ENCODE data around the gene MDFIC. TPM values are rescaled to one million over a fixed set of nuclear protein-coding genes. Genes with fewer than 3 reads are reported as not detected.

MDFIC gene, protein sequence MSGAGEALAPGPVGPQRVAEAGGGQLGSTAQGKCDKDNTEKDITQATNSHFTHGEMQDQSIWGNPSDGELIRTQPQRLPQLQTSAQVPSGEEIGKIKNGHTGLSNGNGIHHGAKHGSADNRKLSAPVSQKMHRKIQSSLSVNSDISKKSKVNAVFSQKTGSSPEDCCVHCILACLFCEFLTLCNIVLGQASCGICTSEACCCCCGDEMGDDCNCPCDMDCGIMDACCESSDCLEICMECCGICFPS
- 10.3 and 13.4 TPM in 2 replicates for polyA plus RNA-seq

DNA sequence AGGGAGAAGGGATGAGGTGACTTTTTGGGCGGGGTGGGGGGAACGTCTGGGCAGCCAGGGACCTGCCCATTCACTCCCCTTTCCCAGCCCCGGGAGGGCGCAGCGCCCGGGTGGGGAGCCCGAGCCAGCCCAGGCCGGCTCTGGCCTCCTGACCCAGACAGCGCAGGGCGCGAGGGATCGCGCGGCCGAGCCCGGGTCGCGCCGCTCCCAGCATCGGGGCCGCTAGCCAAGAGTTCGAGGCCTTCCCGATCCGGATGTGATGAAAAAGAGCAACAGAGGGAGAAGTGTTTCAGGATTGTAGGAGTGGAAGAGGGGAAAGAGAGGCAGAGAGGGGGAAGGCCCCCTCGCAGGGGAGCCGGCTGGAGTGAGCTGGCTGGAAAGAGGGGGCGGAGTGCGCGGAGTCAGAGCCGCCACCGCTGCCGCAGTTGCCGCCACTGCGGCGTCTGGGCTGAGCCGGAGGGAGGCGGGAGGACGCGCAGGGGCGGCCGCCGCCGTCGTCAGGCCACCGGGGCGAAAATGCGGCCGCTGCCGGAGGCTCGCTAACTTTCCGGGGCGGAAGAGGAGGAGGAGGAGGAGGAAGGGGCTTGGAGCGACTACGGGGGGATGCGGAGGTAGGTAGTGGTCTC lies at the start of gene MDFIC:
TSS of gene MDFIC (plus strand) at position 69 of the 626 bp plus-strand sequence. CDS start 940 bp downstream, outside the sequence.

All from Purkinje cell (primary cell).